Measurements from ENCODE around the gene FITM1. TPM values are rescaled to one million over a fixed set of nuclear protein-coding genes. Genes with fewer than 3 reads are reported as not detected.
A peak's percentile ranks its signal among the peaks of the same experiment; 100 is the strongest.

Gene FITM1
- total RNA-seq, 1 donor from 2014 or later: 0.42 TPM

DNA sequence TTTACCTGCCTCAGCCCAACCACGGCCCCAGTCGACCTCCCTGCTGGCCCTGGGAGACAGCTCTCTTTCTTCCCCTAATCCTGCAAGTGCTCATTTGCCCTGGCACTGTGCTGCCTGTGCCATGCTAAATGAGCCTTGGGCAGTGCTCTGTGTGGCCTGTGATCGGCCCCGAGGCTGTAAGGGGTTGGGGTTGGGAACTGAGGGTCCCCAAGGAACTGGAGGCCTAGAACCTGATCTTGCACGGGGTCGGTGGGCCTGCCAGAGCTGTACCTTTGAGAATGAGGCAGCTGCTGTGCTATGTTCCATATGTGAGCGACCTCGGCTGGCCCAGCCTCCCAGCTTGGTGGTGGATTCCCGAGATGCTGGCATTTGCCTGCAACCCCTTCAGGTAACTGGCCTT is 19.6 kb downstream of the FITM1 start:
- Mint-ChIP-seq H3K36me3 (ENCODE audit: low read depth) (peaks cover 2% of the 10 kb centered on the region), H3K4me1 (peaks cover 25% of the 10 kb centered on the region), H3K27me3 (ENCODE audit: low read depth) (no peaks in the 10 kb centered on the region), H3K27ac (ENCODE audit: unreplicated experiment) (no peak overlapping the region), H3K9me3 (no peaks in the 10 kb centered on the region), H3K4me3 (no peak overlapping the region)
- TF ChIP-seq, protein P1, sequence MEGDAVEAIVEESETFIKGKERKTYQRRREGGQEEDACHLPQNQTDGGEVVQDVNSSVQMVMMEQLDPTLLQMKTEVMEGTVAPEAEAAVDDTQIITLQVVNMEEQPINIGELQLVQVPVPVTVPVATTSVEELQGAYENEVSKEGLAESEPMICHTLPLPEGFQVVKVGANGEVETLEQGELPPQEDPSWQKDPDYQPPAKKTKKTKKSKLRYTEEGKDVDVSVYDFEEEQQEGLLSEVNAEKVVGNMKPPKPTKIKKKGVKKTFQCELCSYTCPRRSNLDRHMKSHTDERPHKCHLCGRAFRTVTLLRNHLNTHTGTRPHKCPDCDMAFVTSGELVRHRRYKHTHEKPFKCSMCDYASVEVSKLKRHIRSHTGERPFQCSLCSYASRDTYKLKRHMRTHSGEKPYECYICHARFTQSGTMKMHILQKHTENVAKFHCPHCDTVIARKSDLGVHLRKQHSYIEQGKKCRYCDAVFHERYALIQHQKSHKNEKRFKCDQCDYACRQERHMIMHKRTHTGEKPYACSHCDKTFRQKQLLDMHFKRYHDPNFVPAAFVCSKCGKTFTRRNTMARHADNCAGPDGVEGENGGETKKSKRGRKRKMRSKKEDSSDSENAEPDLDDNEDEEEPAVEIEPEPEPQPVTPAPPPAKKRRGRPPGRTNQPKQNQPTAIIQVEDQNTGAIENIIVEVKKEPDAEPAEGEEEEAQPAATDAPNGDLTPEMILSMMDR (conservative IDR thresholded peaks at IDR 0.05): no peak
- DNase-seq (ENCODE audit: low read depth, low spot score): no peak

DNA sequence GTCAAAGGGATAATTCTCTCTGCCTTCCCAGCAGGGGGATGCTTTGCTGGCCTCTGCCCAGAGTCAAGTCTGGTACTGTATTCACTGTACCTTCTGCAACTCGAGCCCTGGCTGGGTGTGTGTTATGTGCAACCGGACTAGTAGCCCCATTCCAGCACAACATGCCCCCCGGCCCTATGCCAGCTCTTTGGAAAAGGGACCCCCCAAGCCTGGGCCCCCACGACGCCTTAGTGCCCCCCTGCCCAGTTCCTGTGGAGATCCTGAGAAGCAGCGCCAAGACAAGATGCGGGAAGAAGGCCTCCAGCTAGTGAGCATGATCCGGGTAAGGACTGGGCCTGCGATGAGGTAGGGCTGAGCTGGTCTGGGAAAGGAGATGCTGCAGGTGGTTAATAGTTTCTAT is 20.1 kb downstream of the FITM1 start:
- Mint-ChIP-seq H3K27me3 (ENCODE audit: low read depth) (no peaks in the 10 kb centered on the region), H3K36me3 (ENCODE audit: low read depth) (peaks cover 5% of the 10 kb centered on the region), H3K4me1 (peaks cover 21% of the 10 kb centered on the region), H3K9me3 (no peaks in the 10 kb centered on the region), H3K4me3 (peak overlapping the region; percentile 76), H3K27ac (ENCODE audit: unreplicated experiment) (no peak overlapping the region)
- DNase-seq (ENCODE audit: low read depth, low spot score): no peak
- TF ChIP-seq, protein P1 (conservative IDR thresholded peaks at IDR 0.05): no peak

DNA sequence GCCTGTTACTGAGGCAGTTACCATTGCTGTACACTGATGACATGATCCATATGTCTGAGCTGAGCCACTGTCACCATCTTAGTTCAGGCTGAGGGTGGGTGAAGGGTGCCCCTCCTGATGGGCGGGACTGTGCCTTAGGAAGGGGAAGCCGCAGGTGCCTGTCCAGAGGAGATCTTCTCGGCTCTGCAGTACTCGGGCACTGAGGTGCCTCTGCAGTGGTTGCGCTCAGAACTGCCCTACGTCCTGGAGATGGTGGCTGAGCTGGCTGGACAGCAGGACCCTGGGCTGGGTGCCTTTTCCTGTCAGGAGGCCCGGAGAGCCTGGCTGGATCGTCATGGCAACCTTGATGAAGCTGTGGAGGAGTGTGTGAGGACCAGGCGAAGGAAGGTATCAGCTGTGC is 20.5 kb downstream of the FITM1 start:
- no peak for DNase-seq (ENCODE audit: low read depth, low spot score)
- Mint-ChIP-seq H3K4me3 (peak overlapping the region; percentile 76), H3K27ac (ENCODE audit: unreplicated experiment) (no peak overlapping the region), H3K4me1 (peaks cover 17% of the 10 kb centered on the region), H3K36me3 (ENCODE audit: low read depth) (peaks cover 6% of the 10 kb centered on the region), H3K27me3 (ENCODE audit: low read depth) (no peaks in the 10 kb centered on the region), H3K9me3 (no peaks in the 10 kb centered on the region)
- TF ChIP-seq, protein P1 (conservative IDR thresholded peaks at IDR 0.05): no peak

DNA sequence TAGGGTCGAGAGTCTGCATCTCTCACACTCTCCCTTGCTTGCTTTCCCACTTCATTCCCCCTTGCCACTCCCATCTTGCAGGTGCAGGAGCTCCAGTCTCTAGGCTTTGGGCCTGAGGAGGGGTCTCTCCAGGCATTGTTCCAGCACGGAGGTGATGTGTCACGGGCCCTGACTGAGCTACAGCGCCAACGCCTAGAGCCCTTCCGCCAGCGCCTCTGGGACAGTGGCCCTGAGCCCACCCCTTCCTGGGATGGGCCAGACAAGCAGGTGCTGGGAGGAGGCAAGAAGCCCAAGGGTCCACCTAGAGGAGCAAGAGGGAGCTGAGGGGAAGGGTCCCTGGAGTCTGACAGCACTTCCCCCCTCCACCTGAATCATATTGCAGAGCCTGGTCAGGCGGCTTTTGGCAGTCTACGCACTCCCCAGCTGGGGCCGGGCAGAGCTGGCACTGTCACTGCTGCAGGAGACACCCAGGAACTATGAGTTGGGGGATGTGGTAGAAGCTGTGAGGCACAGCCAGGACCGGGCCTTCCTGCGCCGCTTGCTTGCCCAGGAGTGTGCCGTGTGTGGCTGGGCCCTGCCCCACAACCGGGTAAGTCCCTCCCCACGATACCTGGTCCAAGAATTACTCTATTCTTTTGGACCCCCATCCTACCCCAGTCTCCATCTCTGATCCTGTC is 21.1 kb downstream of the FITM1 start:
- DNase-seq (ENCODE audit: low read depth, low spot score): no peak
- Mint-ChIP-seq H3K27me3 (ENCODE audit: low read depth) (no peaks in the 10 kb centered on the region), H3K36me3 (ENCODE audit: low read depth) (peaks cover 6% of the 10 kb centered on the region), H3K27ac (ENCODE audit: unreplicated experiment) (no peak overlapping the region), H3K4me1 (peaks cover 13% of the 10 kb centered on the region), H3K9me3 (no peaks in the 10 kb centered on the region), H3K4me3 (peak overlapping the region; percentile 50)
- TF ChIP-seq, protein P1 (conservative IDR thresholded peaks at IDR 0.05): no peak

DNA sequence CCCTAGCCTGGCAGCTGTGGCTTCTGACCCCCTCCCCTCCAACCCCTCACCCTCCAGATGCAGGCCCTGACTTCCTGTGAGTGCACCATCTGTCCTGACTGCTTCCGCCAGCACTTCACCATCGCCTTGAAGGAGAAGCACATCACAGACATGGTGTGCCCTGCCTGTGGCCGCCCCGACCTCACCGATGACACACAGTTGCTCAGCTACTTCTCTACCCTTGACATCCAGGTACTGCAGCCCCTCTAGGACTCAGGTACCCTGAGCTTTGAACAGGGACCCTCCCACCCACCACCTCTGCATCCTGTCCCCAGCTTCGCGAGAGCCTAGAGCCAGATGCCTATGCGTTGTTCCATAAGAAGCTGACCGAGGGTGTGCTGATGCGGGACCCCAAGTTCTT is 24.6 kb downstream of the FITM1 start:
- Mint-ChIP-seq H3K36me3 (ENCODE audit: low read depth) (peaks cover 10% of the 10 kb centered on the region), H3K9me3 (no peaks in the 10 kb centered on the region), H3K4me1 (no peaks in the 10 kb centered on the region), H3K4me3 (no peak overlapping the region), H3K27ac (ENCODE audit: unreplicated experiment) (no peak overlapping the region), H3K27me3 (ENCODE audit: low read depth) (no peaks in the 10 kb centered on the region)
- TF ChIP-seq, protein P1 (conservative IDR thresholded peaks at IDR 0.05): no peak
- DNase-seq (ENCODE audit: low read depth, low spot score): no peak

Measured in neural crest cell (in vitro differentiated cells).